ENCODE measurements around the gene DCST2.

The DCST2 gene

GRCh38 chr1:155064832-155065429 lies 31.4 kb upstream of the DCST2 start:
- WGBS (ENCODE audit: extremely low coverage, insufficient coverage, insufficient read length), result no CpG with 5 or more reads among the region's 5 CpGs
- Histone ChIP-seq H3K79me1 (ENCODE audit: low read length) (peaks cover 6% of the 10 kb centered on the region), H3K27ac (ENCODE audit: low read depth, low read length) (no peak overlapping the region), H3K4me1 (ENCODE audit: control insufficient read depth in 1 of 2, insufficient read depth in 2 of 2, low read length in 2 of 2) (peaks cover 7 to 12% of the 10 kb centered on the region in 2 experiments), H3K4ac (ENCODE audit: low read depth, low read length) (no peak overlapping the region), H3K4me3 (ENCODE audit: low read depth, low read length) (no peak overlapping the region), H3K23ac (ENCODE audit: low read length) (no peak overlapping the region), H3K27me3 (ENCODE audit: insufficient read depth, low read length) (no peaks in the 10 kb centered on the region), H2BK5ac (ENCODE audit: low read depth, low read length, poor library complexity) (no peak overlapping the region), H3K4me2 (ENCODE audit: low read length) (no peak overlapping the region), H4K8ac (ENCODE audit: low read depth, low read length) (no peak overlapping the region), H3K9me3 (ENCODE audit: insufficient read depth, low read depth, low read length) (no peaks in the 10 kb centered on the region), H3K36me3 (ENCODE audit: control insufficient read depth in 1 of 2, insufficient read depth in 2 of 2, low read length in 2 of 2) (peaks cover 23 to 25% of the 10 kb centered on the region in 2 experiments), H2AFZ (ENCODE audit: insufficient read depth, low read length, poor library complexity) (no peak overlapping the region), H4K91ac (ENCODE audit: low read depth, low read length) (no peak overlapping the region), H3K18ac (ENCODE audit: low read length) (no peak overlapping the region), H3K79me2 (ENCODE audit: control insufficient read depth, insufficient read depth, low read length, poor library complexity) (peaks cover 5% of the 10 kb centered on the region), H3K9ac (ENCODE audit: low read length) (no peak overlapping the region), H2BK12ac (ENCODE audit: low read length) (no peak overlapping the region), H2BK120ac (ENCODE audit: insufficient read depth, low read length, poor library complexity) (no peak overlapping the region), H2AK5ac (ENCODE audit: low read length) (no peak overlapping the region), H3K14ac (ENCODE audit: low read length) (no peak overlapping the region), H4K12ac (ENCODE audit: low read depth, low read length) (no peak overlapping the region)
- DNase-seq, result no peak

GRCh38 chr1:155064111-155064831 lies 30.7 kb upstream of the DCST2 start:
- Histone ChIP-seq H3K14ac (ENCODE audit: low read length) (peak overlapping the region; percentile 29), H3K9me3 (ENCODE audit: insufficient read depth, low read depth, low read length) (no peaks in the 10 kb centered on the region), H3K23ac (ENCODE audit: low read length) (no peak overlapping the region), H3K4me2 (ENCODE audit: low read length) (peak overlapping the region; percentile 77), H3K4ac (ENCODE audit: low read depth, low read length) (peak overlapping the region; percentile 82), H3K27ac (ENCODE audit: low read depth, low read length) (peak overlapping the region; percentile 84), H3K4me1 (ENCODE audit: control insufficient read depth in 1 of 2, insufficient read depth in 2 of 2, low read length in 2 of 2) (peaks cover 7 to 12% of the 10 kb centered on the region in 2 experiments), H4K8ac (ENCODE audit: low read depth, low read length) (peak overlapping the region; percentile 53), H2AK5ac (ENCODE audit: low read length) (peak overlapping the region; percentile 26), H2BK120ac (ENCODE audit: insufficient read depth, low read length, poor library complexity) (peak overlapping the region; percentile 49), H3K18ac (ENCODE audit: low read length) (peak overlapping the region; percentile 74), H3K79me2 (ENCODE audit: control insufficient read depth, insufficient read depth, low read length, poor library complexity) (peaks cover 5% of the 10 kb centered on the region), H3K79me1 (ENCODE audit: low read length) (peaks cover 6% of the 10 kb centered on the region), H3K9ac (ENCODE audit: low read length) (peak overlapping the region; percentile 77), H3K27me3 (ENCODE audit: insufficient read depth, low read length) (no peaks in the 10 kb centered on the region), H2AFZ (ENCODE audit: insufficient read depth, low read length, poor library complexity) (peak overlapping the region; percentile 56), H3K36me3 (ENCODE audit: control insufficient read depth in 1 of 2, insufficient read depth in 2 of 2, low read length in 2 of 2) (peaks cover 19 to 22% of the 10 kb centered on the region in 2 experiments), H4K91ac (ENCODE audit: low read depth, low read length) (peak overlapping the region; percentile 82), H3K4me3 (ENCODE audit: low read depth, low read length) (peak overlapping the region; percentile 95), H2BK5ac (ENCODE audit: low read depth, low read length, poor library complexity) (peak overlapping the region; percentile 38), H4K12ac (ENCODE audit: low read depth, low read length) (peak overlapping the region; percentile 56), H2BK12ac (ENCODE audit: low read length) (no peak overlapping the region)
- no CpG with 5 or more reads among the region's 14 CpGs for WGBS (ENCODE audit: extremely low coverage, insufficient coverage, insufficient read length)
- DNase-seq, result peak; percentile 66 to 67

GRCh38 chr1:155063550-155064110 lies 30.0 kb upstream of the DCST2 start, which contains the start of gene EFNA4:
TSS of gene EFNA4 (plus strand) at chr1:155063740. CDS start at chr1:155063824, 84 bp downstream.
- Histone ChIP-seq H3K27me3 (ENCODE audit: insufficient read depth, low read length) (no peaks in the 10 kb centered on the region), H2BK120ac (ENCODE audit: insufficient read depth, low read length, poor library complexity) (peak within 1 kb of the TSS; percentile 75), H3K23ac (ENCODE audit: low read length) (no peak within 1 kb of the TSS), H3K9ac (ENCODE audit: low read length) (peak within 1 kb of the TSS; percentile 90), H2AFZ (ENCODE audit: insufficient read depth, low read length, poor library complexity) (peak within 1 kb of the TSS; percentile 82), H3K79me1 (ENCODE audit: low read length) (peaks cover 6% of the 10 kb centered on the region), H3K14ac (ENCODE audit: low read length) (peak within 1 kb of the TSS; percentile 90), H4K12ac (ENCODE audit: low read depth, low read length) (peak within 1 kb of the TSS; percentile 80), H3K4me1 (ENCODE audit: control insufficient read depth in 1 of 2, insufficient read depth in 2 of 2, low read length in 2 of 2) (peaks cover 7 to 12% of the 10 kb centered on the region in 2 experiments), H4K8ac (ENCODE audit: low read depth, low read length) (peak within 1 kb of the TSS; percentile 90), H2BK12ac (ENCODE audit: low read length) (no peak within 1 kb of the TSS), H3K9me3 (ENCODE audit: insufficient read depth, low read depth, low read length) (no peaks in the 10 kb centered on the region), H3K36me3 (ENCODE audit: control insufficient read depth in 1 of 2, insufficient read depth in 2 of 2, low read length in 2 of 2) (peaks cover 12 to 16% of the 10 kb centered on the region in 2 experiments), H3K4ac (ENCODE audit: low read depth, low read length) (peak within 1 kb of the TSS; percentile 82), H2AK5ac (ENCODE audit: low read length) (peak within 1 kb of the TSS; percentile 26), H3K4me2 (ENCODE audit: low read length) (peak within 1 kb of the TSS; percentile 77), H3K27ac (ENCODE audit: low read depth, low read length) (peak within 1 kb of the TSS; percentile 84), H4K91ac (ENCODE audit: low read depth, low read length) (peak within 1 kb of the TSS; percentile 82), H3K79me2 (ENCODE audit: control insufficient read depth, insufficient read depth, low read length, poor library complexity) (peaks cover 5% of the 10 kb centered on the region), H3K18ac (ENCODE audit: low read length) (peak within 1 kb of the TSS; percentile 95), H3K4me3 (ENCODE audit: low read depth, low read length) (peak within 1 kb of the TSS; percentile 95), H2BK5ac (ENCODE audit: low read depth, low read length, poor library complexity) (peak within 1 kb of the TSS; percentile 85)
- WGBS (ENCODE audit: extremely low coverage, insufficient coverage, insufficient read length), result no CpG with 5 or more reads among the region's 57 CpGs
- peak; percentile 67 to 85 for DNase-seq

GRCh38 chr1:155062702-155063411 lies 29.3 kb upstream of the DCST2 start:
- Histone ChIP-seq H4K91ac (ENCODE audit: low read depth, low read length) (no peak overlapping the region), H2BK120ac (ENCODE audit: insufficient read depth, low read length, poor library complexity) (no peak overlapping the region), H3K18ac (ENCODE audit: low read length) (no peak overlapping the region), H3K4me2 (ENCODE audit: low read length) (peak overlapping the region; percentile 77), H2AK5ac (ENCODE audit: low read length) (no peak overlapping the region), H3K36me3 (ENCODE audit: control insufficient read depth in 1 of 2, insufficient read depth in 2 of 2, low read length in 2 of 2) (peaks cover 11 to 13% of the 10 kb centered on the region in 2 experiments), H2BK5ac (ENCODE audit: low read depth, low read length, poor library complexity) (no peak overlapping the region), H3K4me3 (ENCODE audit: low read depth, low read length) (peak overlapping the region; percentile 25), H3K4me1 (ENCODE audit: control insufficient read depth in 1 of 2, insufficient read depth in 2 of 2, low read length in 2 of 2) (peaks cover 7 to 12% of the 10 kb centered on the region in 2 experiments), H3K27ac (ENCODE audit: low read depth, low read length) (no peak overlapping the region), H2AFZ (ENCODE audit: insufficient read depth, low read length, poor library complexity) (peak overlapping the region; percentile 18), H3K4ac (ENCODE audit: low read depth, low read length) (no peak overlapping the region), H3K23ac (ENCODE audit: low read length) (no peak overlapping the region), H2BK12ac (ENCODE audit: low read length) (no peak overlapping the region), H3K27me3 (ENCODE audit: insufficient read depth, low read length) (no peaks in the 10 kb centered on the region), H3K9me3 (ENCODE audit: insufficient read depth, low read depth, low read length) (no peaks in the 10 kb centered on the region), H3K9ac (ENCODE audit: low read length) (peak overlapping the region; percentile 8), H4K12ac (ENCODE audit: low read depth, low read length) (no peak overlapping the region), H3K79me1 (ENCODE audit: low read length) (peaks cover 6% of the 10 kb centered on the region), H3K14ac (ENCODE audit: low read length) (no peak overlapping the region), H4K8ac (ENCODE audit: low read depth, low read length) (no peak overlapping the region), H3K79me2 (ENCODE audit: control insufficient read depth, insufficient read depth, low read length, poor library complexity) (peaks cover 5% of the 10 kb centered on the region)
- peak; percentile 32 to 64 for DNase-seq
- no CpG with 5 or more reads among the region's 46 CpGs for WGBS (ENCODE audit: extremely low coverage, insufficient coverage, insufficient read length)
